ENCODE results near the gene SHISA6.

SHISA6 gene

DNA sequence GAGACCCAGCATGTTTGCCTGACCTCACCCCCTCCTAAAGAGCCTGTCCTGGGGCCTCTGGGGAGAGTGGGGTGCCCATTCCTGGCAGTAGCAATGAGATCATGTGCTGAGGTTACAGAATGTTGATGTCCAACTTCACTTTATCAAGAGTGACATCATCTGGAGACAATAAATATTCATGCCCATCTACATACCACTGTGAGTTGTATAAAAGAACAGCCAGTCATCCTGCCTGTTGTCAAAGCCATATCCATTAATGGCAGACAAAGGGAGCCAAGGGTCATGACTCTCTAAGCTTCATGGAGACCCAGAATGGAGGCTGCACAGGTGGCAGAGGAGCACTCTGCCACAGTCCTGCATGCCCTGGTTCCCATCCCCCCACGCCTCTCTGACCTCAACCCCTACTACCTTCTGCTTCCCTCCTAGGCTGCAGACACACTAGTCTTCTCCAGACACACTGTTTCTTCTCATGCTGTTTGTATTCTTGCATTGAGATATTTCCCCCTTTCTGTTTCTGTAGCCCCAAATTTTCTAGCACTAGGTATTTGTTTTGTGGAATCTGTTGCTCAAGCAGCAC is 27.1 kb downstream of the SHISA6 start (continued):
- TF ChIP-seq, protein P1, sequence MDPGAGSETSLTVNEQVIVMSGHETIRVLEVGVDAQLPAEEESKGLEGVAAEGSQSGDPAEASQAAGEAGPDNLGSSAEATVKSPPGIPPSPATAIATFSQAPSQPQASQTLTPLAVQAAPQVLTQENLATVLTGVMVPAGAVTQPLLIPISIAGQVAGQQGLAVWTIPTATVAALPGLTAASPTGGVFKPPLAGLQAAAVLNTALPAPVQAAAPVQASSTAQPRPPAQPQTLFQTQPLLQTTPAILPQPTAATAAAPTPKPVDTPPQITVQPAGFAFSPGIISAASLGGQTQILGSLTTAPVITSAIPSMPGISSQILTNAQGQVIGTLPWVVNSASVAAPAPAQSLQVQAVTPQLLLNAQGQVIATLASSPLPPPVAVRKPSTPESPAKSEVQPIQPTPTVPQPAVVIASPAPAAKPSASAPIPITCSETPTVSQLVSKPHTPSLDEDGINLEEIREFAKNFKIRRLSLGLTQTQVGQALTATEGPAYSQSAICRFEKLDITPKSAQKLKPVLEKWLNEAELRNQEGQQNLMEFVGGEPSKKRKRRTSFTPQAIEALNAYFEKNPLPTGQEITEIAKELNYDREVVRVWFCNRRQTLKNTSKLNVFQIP (CRISPR knock-in tag; IDR thresholded peaks at IDR 0.05; ENCODE audit: borderline replicate concordance, low read depth) = no peak
- TF ChIP-seq BACH2 (CRISPR knock-in tag; IDR thresholded peaks at IDR 0.05; ENCODE audit: borderline replicate concordance) (no peak), OSR1 (CRISPR knock-in tag; IDR thresholded peaks at IDR 0.05) (no peak), ZC3H10 (CRISPR knock-in tag; IDR thresholded peaks at IDR 0.05) (no peak), TCF4 (CRISPR knock-in tag; IDR thresholded peaks at IDR 0.05; ENCODE audit: borderline replicate concordance) (no peak), ISL1 (CRISPR knock-in tag; IDR thresholded peaks at IDR 0.05) (no peak)

DNA sequence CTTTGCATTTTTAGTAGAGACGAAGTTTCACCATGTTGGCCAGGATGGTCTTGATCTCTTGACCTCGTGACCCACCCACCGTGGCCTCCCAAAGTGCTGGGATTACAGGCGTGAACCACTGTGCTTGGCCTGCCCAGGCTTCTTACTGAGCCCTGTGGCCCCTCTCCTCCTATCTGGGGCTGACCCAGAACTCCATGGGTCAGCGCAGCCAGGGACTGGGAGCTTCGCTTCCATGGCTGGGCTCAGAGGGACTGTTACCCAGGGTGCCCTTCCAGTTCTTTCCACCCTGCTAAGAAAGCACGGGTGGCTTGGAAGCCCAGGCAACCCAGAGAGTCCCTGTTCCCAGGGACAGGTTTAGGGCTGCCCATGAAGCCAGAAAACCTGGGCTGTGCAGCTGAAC is 28.2 kb downstream of the SHISA6 start:
- no peak for ATAC-seq
- TF ChIP-seq OSR1 (CRISPR knock-in tag; IDR thresholded peaks at IDR 0.05) (no peak), ZNF565 (CRISPR knock-in tag; conservative IDR thresholded peaks at IDR 0.05; ENCODE audit: low read depth) (no peak), SNAI2 (CRISPR knock-in tag; IDR thresholded peaks at IDR 0.05) (no peak)
- TF ChIP-seq, protein P2, sequence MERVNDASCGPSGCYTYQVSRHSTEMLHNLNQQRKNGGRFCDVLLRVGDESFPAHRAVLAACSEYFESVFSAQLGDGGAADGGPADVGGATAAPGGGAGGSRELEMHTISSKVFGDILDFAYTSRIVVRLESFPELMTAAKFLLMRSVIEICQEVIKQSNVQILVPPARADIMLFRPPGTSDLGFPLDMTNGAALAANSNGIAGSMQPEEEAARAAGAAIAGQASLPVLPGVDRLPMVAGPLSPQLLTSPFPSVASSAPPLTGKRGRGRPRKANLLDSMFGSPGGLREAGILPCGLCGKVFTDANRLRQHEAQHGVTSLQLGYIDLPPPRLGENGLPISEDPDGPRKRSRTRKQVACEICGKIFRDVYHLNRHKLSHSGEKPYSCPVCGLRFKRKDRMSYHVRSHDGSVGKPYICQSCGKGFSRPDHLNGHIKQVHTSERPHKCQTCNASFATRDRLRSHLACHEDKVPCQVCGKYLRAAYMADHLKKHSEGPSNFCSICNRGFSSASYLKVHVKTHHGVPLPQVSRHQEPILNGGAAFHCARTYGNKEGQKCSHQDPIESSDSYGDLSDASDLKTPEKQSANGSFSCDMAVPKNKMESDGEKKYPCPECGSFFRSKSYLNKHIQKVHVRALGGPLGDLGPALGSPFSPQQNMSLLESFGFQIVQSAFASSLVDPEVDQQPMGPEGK (CRISPR knock-in tag; IDR thresholded peaks at IDR 0.05; ENCODE audit: borderline replicate concordance) = no peak

DNA sequence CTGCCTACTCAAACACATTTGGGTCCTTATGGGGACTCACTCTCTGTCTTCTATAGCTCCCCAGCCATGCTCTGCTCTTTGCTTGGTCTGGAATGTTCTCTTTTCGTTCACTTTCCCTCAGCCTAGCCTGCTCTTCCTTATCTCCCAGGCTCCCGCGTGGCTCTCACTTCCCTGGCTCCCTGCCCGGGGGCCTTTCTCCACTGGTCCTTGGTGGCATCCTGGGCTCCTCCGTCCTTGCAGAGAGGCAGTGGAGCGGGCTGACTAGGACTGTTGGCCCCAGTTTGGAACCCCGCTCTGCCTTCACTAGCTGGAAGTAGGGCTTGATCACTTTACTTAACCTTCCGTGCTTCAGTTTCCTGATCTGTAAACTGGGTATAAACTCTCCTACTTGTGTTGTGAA is 31.2 kb downstream of the SHISA6 start:
- TF ChIP-seq TOX (CRISPR knock-in tag; IDR thresholded peaks at IDR 0.05; ENCODE audit: borderline replicate concordance) = no peak
- TF ChIP-seq, protein P3, sequence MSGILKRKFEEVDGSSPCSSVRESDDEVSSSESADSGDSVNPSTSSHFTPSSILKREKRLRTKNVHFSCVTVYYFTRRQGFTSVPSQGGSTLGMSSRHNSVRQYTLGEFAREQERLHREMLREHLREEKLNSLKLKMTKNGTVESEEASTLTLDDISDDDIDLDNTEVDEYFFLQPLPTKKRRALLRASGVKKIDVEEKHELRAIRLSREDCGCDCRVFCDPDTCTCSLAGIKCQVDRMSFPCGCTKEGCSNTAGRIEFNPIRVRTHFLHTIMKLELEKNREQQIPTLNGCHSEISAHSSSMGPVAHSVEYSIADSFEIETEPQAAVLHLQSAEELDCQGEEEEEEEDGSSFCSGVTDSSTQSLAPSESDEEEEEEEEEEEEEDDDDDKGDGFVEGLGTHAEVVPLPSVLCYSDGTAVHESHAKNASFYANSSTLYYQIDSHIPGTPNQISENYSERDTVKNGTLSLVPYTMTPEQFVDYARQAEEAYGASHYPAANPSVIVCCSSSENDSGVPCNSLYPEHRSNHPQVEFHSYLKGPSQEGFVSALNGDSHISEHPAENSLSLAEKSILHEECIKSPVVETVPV (CRISPR knock-in tag; IDR thresholded peaks at IDR 0.05) = no peak
- TF ChIP-seq ZFP30 (CRISPR knock-in tag; IDR thresholded peaks at IDR 0.05) = no peak
- no peak for TF ChIP-seq OSR1 (CRISPR knock-in tag; IDR thresholded peaks at IDR 0.05)
- TF ChIP-seq, protein P1 (CRISPR knock-in tag; IDR thresholded peaks at IDR 0.05; ENCODE audit: borderline replicate concordance, low read depth) = no peak
- ATAC-seq = no peak

DNA sequence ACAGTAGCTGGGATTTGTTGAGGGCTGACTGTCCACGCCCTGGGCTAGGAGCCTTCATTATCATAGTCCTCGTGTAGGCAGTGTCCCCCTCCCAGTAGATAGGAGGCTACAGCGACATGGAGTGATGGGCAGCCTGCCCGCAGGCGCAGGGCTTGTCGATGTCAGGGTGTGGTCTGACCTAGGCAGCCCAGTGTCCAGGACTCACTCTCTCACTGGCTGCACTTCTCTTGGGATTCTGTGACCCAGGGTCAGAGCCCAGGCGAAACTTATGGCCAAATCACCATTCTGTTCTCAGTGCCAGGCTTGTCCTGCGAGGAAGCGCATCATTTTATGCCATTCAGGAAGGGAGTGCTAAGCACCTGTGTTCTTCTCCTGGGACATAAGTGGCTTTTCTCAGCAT is 32.6 kb downstream of the SHISA6 start:
- no peak for ATAC-seq
- TF ChIP-seq SNAI2 (CRISPR knock-in tag; IDR thresholded peaks at IDR 0.05) (no peak), TOX (CRISPR knock-in tag; IDR thresholded peaks at IDR 0.05; ENCODE audit: borderline replicate concordance) (no peak), PPARA (CRISPR knock-in tag; IDR thresholded peaks at IDR 0.05; ENCODE audit: borderline replicate concordance) (no peak), CSDC2 (CRISPR knock-in tag; IDR thresholded peaks at IDR 0.05) (no peak), ZNF8 (CRISPR knock-in tag; IDR thresholded peaks at IDR 0.05) (no peak), RARB (CRISPR knock-in tag; IDR thresholded peaks at IDR 0.05) (no peak)
- TF ChIP-seq, protein P2 (CRISPR knock-in tag; IDR thresholded peaks at IDR 0.05; ENCODE audit: borderline replicate concordance) = no peak
- TF ChIP-seq, protein P3 (CRISPR knock-in tag; IDR thresholded peaks at IDR 0.05) = no peak
- TF ChIP-seq, protein P4, sequence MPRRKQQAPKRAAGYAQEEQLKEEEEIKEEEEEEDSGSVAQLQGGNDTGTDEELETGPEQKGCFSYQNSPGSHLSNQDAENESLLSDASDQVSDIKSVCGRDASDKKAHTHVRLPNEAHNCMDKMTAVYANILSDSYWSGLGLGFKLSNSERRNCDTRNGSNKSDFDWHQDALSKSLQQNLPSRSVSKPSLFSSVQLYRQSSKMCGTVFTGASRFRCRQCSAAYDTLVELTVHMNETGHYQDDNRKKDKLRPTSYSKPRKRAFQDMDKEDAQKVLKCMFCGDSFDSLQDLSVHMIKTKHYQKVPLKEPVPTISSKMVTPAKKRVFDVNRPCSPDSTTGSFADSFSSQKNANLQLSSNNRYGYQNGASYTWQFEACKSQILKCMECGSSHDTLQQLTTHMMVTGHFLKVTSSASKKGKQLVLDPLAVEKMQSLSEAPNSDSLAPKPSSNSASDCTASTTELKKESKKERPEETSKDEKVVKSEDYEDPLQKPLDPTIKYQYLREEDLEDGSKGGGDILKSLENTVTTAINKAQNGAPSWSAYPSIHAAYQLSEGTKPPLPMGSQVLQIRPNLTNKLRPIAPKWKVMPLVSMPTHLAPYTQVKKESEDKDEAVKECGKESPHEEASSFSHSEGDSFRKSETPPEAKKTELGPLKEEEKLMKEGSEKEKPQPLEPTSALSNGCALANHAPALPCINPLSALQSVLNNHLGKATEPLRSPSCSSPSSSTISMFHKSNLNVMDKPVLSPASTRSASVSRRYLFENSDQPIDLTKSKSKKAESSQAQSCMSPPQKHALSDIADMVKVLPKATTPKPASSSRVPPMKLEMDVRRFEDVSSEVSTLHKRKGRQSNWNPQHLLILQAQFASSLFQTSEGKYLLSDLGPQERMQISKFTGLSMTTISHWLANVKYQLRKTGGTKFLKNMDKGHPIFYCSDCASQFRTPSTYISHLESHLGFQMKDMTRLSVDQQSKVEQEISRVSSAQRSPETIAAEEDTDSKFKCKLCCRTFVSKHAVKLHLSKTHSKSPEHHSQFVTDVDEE (CRISPR knock-in tag; IDR thresholded peaks at IDR 0.05) = no peak

All from SK-N-SH treated with all-trans-retinoic acid at 6 μM for 48 hours (cell line).